GM12878 (cell line): Measurements from ENCODE around the gene PRKCE. TPM values are rescaled to one million over a fixed set of nuclear protein-coding genes. Genes with fewer than 3 reads are reported as not detected.

Experiments
- ATAC-seq: fragments of 200-7000 bp; cut with Tn5 transposase; 3 replicates; pipeline ENCODE4 v1.9.1; 2020; ENCODE audit warnings: mild to moderate bottlenecking, moderate library complexity
- BruUV-seq: library from RNA; stranded (reverse); fragments of 400-500 nt; replicated peaks from 2 replicates; lab custom pipeline; 2021; lab: Mats Ljungman, UMichigan
- CTCF ChIA-PET: fragments of 300-600 bp; sonication (Branson Sonifier 250); formaldehyde crosslinking; extraction: SDS; loops from one replicate; lab custom pipeline; 2021; ENCODE audit warnings: inconsistent platforms; lab: Yijun Ruan, JAX
- POLR2A ChIA-PET: fragments of 350-600 bp; formaldehyde crosslinking; extraction: SDS; loops from one replicate; lab custom pipeline; 2021; ENCODE audit warnings: inconsistent platforms; lab: Charles Lee
- RAD21 ChIA-PET: fragments of 300-600 bp; sonication (Branson Sonifier 250); formaldehyde crosslinking; loops from one replicate; lab custom pipeline; 2023; ENCODE audit warnings: antibody characterized with exemption; ENCODE audit not compliant: unreplicated experiment; lab: Charles Lee
- SMC1A ChIA-PET: fragments of 300-600 bp; sonication (Branson Sonifier 250); formaldehyde crosslinking; loops from one replicate; lab custom pipeline; 2023; ENCODE audit not compliant: unreplicated experiment, uncharacterized antibody; lab: Charles Lee
- DNase-seq: peaks from one replicate; pipeline ENCODE4 v3.0.0-alpha.2; 2011; ENCODE audit warnings: low read depth, low spot score
- FAIRE-seq: peaks from 3 replicates; lab custom pipeline; 2011; peaks lifted over from hg19 to GRCh38; lab: Jason Lieb, UNC
- H2AFZ ChIP-seq: 2 replicates; pipeline ENCODE4 v1.6.0; 2011; ENCODE audit warnings: low read depth, low read length, control low read depth; ENCODE audit not compliant: control insufficient read depth
- H3K27ac ChIP-seq: 2 replicates; pipeline ENCODE4 v1.5.1; 2011; ENCODE audit warnings: control low read depth; ENCODE audit not compliant: control insufficient read depth, insufficient read depth
- H3K27me3 ChIP-seq, 2 experiments: replicated peaks in 1 of 2; 2 replicates each; pipeline versions ENCODE4 v1.6.0 to v1.6.1; 2011; ENCODE audit warnings: low read length in 1 of 2; ENCODE audit not compliant: control insufficient read depth in 2 of 2, insufficient read depth in 2 of 2
- H3K36me3 ChIP-seq, 2 experiments: 2 replicates each; pipeline ENCODE4 v1.5.1; 2011; ENCODE audit warnings: low read length in 1 of 2; ENCODE audit not compliant: control insufficient read depth in 2 of 2, insufficient read depth in 2 of 2
- H3K4me1 ChIP-seq: 2 replicates; pipeline ENCODE4 v1.6.1; 2011; ENCODE audit warnings: mild to moderate bottlenecking, low read length, moderate library complexity, mixed read lengths; ENCODE audit not compliant: control insufficient read depth, insufficient read depth
- H3K4me2 ChIP-seq: 2 replicates; pipeline ENCODE4 v1.6.0; 2011; ENCODE audit warnings: control low read depth; ENCODE audit not compliant: control insufficient read depth, insufficient read depth
- H3K4me3 ChIP-seq: fragments of 200-600 bp; sonication (generic); 2 replicates; pipeline ENCODE4 v1.5.1; 2016
- H3K79me2 ChIP-seq: 2 replicates; pipeline ENCODE4 v1.6.0; 2011; ENCODE audit warnings: low read length; ENCODE audit not compliant: control insufficient read depth, insufficient read depth
- H3K9ac ChIP-seq: 2 replicates; pipeline ENCODE4 v1.8.0; 2011; ENCODE audit warnings: low read length, control low read depth, mixed read lengths; ENCODE audit not compliant: control insufficient read depth, insufficient read depth
- H3K9me3 ChIP-seq: replicated peaks from 3 replicates; pipeline ENCODE4 v1.5.1; 2011; ENCODE audit warnings: mild to moderate bottlenecking, low read length; ENCODE audit not compliant: control insufficient read depth, insufficient read depth
- H4K20me1 ChIP-seq: 2 replicates; pipeline ENCODE4 v1.6.0; 2011; ENCODE audit not compliant: control insufficient read depth, insufficient read depth
- ASH2L ChIP-seq: fragments of 300-600, 200-600 bp; sonication (generic); IDR thresholded peaks from 2 replicates; pipeline ENCODE4 v1.6.1; 2017; ENCODE audit warnings: low read depth, mild to moderate bottlenecking, borderline replicate concordance
- HSF1 ChIP-seq: fragments of 150-350 bp; IDR thresholded peaks from 2 replicates; pipeline ENCODE4 v1.6.1; 2014; ENCODE audit warnings: mild to moderate bottlenecking, low read depth, low read length
- IKZF2 ChIP-seq, 2 experiments: fragments of 450-650 bp; IDR thresholded peaks; 2 replicates each; pipeline ENCODE4 v1.6.1; 2017; ENCODE audit warnings: mild to moderate bottlenecking in 2 of 2, moderate library complexity in 2 of 2
- JUNB ChIP-seq: IDR thresholded peaks from 2 replicates; pipeline ENCODE4 v1.6.1; 2016; ENCODE audit warnings: antibody characterized with exemption, mild to moderate bottlenecking
- MTA2 ChIP-seq: fragments of 450-650 bp; IDR thresholded peaks from 2 replicates; pipeline ENCODE4 v1.6.1; 2016; ENCODE audit warnings: low read depth, mild to moderate bottlenecking, moderate library complexity
- NBN ChIP-seq: fragments of 450-650 bp; IDR thresholded peaks from 2 replicates; pipeline ENCODE4 v1.6.1; 2016
- NRF1 ChIP-seq: conservative IDR thresholded peaks from 2 replicates; pipeline ENCODE4 v1.6.1; 2011; ENCODE audit warnings: mild to moderate bottlenecking, low read depth, low read length, improper control_type of control experiment
- PAX5 ChIP-seq: IDR thresholded peaks from 2 replicates; pipeline ENCODE4 v1.6.1; 2011; ENCODE audit warnings: low read depth, low read length, borderline replicate concordance
- RB1 ChIP-seq: fragments of 450-650 bp; formaldehyde crosslinking; IDR thresholded peaks from 2 replicates; pipeline ENCODE4 v1.6.1; 2017; ENCODE audit warnings: mild to moderate bottlenecking, borderline replicate concordance
- SMC3 ChIP-seq: IDR thresholded peaks from 2 replicates; pipeline ENCODE4 v1.6.1; 2011; ENCODE audit warnings: low read length, improper control_type of control experiment, borderline replicate concordance
- ZNF687 ChIP-seq: fragments of 450-650 bp; IDR thresholded peaks from 2 replicates; pipeline ENCODE4 v1.6.1; 2017; ENCODE audit warnings: mild to moderate bottlenecking, moderate library complexity
- WGBS: methylation state at CpG from one replicate; pipeline ENCODE4 v1.1.6; 2016; ENCODE audit warnings: low lambda C conversion rate; ENCODE audit not compliant: insufficient replicate concordance, insufficient coverage; ENCODE audit errors: missing lambda C conversion rate; 5-methylcytosine and 5-hydroxymethylcytosine counted together
- in situ Hi-C: fragments of 300-500 bp; cut with MboI; formaldehyde crosslinking; loops from 9 replicates; pipeline ENCODE4 v1.14.3; 2018; ENCODE audit warnings: mixed read lengths
- intact Hi-C: fragments of 100-400 bp; cut with micrococcal nuclease; formaldehyde crosslinking; loops from one replicate; pipeline ENCODE4 v1.14.2; 2022; ENCODE audit not compliant: unreplicated experiment
- polyA plus RNA-seq, 11 experiments: library from polyadenylated mRNA; depleted of rRNA in 4 of 11; unstranded in 6 of 11; stranded (reverse) in 5 of 11; fragments of >200 nt; fragmentation: Nextera tagmentation in 4 of 11; fragmentation: Illumina TruSeq in 1 of 11; extraction: Ambion mirVana in 4 of 11; extraction: Trizol in 1 of 11; gene quantifications; 1 replicate in 1 of 11; 2 replicates in 10 of 11; pipeline versions ENCODE4 v1.2.1 to v1.2.3, GENCODE V29; 2011 to 2016; ENCODE audit warnings: inconsistent platforms in 2 of 11, missing spikeins in 2 of 11, low read depth in 1 of 11
- total RNA-seq, 4 experiments: library from RNA; depleted of rRNA in 3 of 4; stranded (reverse); fragments of >200 nt in 3 of 4; fragmentation: Illumina TruSeq in 1 of 4; extraction: Trizol in 1 of 4; gene quantifications; 2 replicates each; pipeline versions ENCODE4 v1.2.1 to v1.2.3, GENCODE V29; 2013 to 2021
- TF ChIP-seq, protein P1 (sequence below): fragments of 450-650 bp; IDR thresholded peaks from 2 replicates; pipeline ENCODE4 v1.6.1; 2016; ENCODE audit warnings: mild to moderate bottlenecking

PRKCE gene
- total and polyA plus RNA-seq, 10 of the 15 experiments (the other 5 are each of a cell fraction or from before 2014, with no cell fraction given), result 2.6 to 28.2 (median 11.3) TPM

- CTCF ChIA-PET, result interaction anchor here (0.7 to 2.2 kb wide), 2 partner anchors 13 to 122 kb away, joined by 3 to 8 read pairs; no protein-coding TSS in a partner anchor
- no peaks in the 10 kb centered on the region for H3K27me3 ChIP-seq
- peak overlapping the region; percentile 30; the same call in 1 of the 2 replicates for H3K4me2 ChIP-seq
- no peaks in the 10 kb centered on the region for H3K36me3 ChIP-seq
- peak overlapping the region; percentile 60 for H3K27ac ChIP-seq
- ATAC-seq (peak; percentile 5; the same call in 2 of the 3 replicates), DNase-seq (no peak), FAIRE-seq (no peak)
- no peak overlapping the region for H2AFZ ChIP-seq
- peaks cover 30% of the 10 kb centered on the region for H3K79me2 ChIP-seq
- POLR2A ChIA-PET, result interaction anchor here (0.6 to 2.0 kb wide), 4 partner anchors 22 to 39 kb away, joined by 4 to 14 read pairs (median 5); no protein-coding TSS in a partner anchor
- TF ChIP-seq NBN, result no peak
- no peak for TF ChIP-seq PAX5
- no peak for TF ChIP-seq SMC3
- no peak for TF ChIP-seq MTA2
- no peak for TF ChIP-seq IKZF2 (IDR thresholded peaks at IDR 0.05)
- no peak for TF ChIP-seq RB1
- TF ChIP-seq, protein P1, sequence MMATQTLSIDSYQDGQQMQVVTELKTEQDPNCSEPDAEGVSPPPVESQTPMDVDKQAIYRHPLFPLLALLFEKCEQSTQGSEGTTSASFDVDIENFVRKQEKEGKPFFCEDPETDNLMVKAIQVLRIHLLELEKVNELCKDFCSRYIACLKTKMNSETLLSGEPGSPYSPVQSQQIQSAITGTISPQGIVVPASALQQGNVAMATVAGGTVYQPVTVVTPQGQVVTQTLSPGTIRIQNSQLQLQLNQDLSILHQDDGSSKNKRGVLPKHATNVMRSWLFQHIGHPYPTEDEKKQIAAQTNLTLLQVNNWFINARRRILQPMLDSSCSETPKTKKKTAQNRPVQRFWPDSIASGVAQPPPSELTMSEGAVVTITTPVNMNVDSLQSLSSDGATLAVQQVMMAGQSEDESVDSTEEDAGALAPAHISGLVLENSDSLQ, result no peak
- TF ChIP-seq JUNB, result no peak
- no peak for TF ChIP-seq ZNF687
- TF ChIP-seq HSF1, result no peak
- TF ChIP-seq ASH2L, result no peak
- no peak for TF ChIP-seq NRF1
- in situ Hi-C loops (no loop called here), intact Hi-C loops (loop anchor here (2.0 to 5.0 kb wide), 2 partner anchors 38 to 39 kb away; partner anchors contain the start of gene PRKCE)
- no peaks in the 10 kb centered on the region for H3K9me3 ChIP-seq
- SMC1A ChIA-PET, result interaction anchor here (0.6 to 5.0 kb wide), 12 partner anchors 8 to 199 kb away, joined by 3 to 25 read pairs (median 4); partner anchors contain the start of gene PRKCE
- no TSS peak for BruUV-seq
- H3K9ac ChIP-seq, result no peak overlapping the region
- H3K4me3 ChIP-seq, result no peak overlapping the region
- RAD21 ChIA-PET, result interaction anchor here (1.0 to 2.2 kb wide), 4 partner anchors 34 to 41 kb away, joined by 4 to 19 read pairs (median 8); no protein-coding TSS in a partner anchor
- 100% methylated on average over 2 of the region's 2 CpGs for WGBS
- no peaks in the 10 kb centered on the region for H4K20me1 ChIP-seq
- H3K4me1 ChIP-seq, result peaks cover 35% of the 10 kb centered on the region
Observed at GRCh38 chr2:45690231-45690630, 38.8 kb downstream of the PRKCE start.
